ENCODE measurements around the gene MAD1L1.
"Not testable (repeated sequence)": the region's sequence is repeated elsewhere in the genome, so short reads cannot be mapped to it uniquely, and the experiment has no call there.

MAD1L1 gene

DNA sequence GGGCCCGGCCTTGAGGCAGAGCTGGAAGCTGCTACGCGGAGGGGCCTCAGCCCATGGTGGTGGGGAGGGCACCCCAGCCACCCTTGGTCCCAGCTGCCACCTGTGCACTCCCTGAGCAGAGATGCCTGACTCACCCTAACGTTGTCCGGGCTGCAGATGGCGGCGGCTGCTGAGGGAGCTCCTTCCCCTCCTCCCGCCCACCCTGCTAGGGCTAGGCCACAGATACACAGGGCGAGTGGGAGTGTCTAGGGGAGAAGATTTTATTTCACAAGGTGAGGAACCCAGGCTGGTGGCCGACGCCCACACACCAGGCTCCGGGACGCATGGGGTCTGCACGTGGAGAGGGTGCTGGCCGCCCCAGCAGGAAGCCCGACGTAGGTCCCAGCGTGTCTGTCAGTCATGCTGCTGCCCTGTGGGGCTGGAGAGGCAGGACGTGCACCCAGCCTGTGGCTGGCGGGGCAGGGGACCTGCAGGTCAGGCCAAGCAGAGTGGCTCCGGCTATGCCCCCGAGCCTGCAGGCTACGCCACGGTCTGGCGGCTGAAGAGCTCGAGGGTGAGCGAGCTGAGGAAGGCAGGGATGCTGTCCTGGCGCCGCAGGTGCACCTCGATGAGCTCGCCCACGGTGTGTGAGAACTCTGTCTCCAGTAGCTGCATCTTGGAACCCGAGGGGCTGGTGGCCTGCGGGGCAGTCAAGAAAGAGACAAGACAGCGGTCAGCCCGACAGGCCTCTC is 417.0 kb downstream of the MAD1L1 start:
- not testable (repeated sequence) for DNase-seq

DNA sequence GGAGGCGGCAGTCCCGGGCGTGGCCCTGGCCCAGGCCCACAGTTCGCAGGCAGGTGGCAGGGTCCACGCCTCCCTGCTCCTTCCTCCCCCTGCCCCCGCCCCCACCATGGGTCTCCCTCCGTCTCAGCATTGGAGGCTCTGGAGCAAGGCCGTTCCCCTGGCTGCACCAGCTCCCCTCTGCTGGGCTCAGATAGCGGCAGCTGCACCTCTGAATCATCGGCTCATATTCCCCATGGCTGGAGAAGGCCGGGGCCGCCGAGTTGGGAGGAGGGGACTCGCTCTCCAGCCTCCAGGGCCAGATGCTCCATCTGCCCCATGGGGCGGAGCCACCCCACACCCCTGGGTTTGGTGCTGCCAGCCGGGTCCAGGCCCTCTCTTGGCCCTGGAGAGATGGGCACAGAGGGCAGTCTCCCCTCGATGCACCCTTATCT is 417.7 kb downstream of the MAD1L1 start:
- no peak for DNase-seq

DNA sequence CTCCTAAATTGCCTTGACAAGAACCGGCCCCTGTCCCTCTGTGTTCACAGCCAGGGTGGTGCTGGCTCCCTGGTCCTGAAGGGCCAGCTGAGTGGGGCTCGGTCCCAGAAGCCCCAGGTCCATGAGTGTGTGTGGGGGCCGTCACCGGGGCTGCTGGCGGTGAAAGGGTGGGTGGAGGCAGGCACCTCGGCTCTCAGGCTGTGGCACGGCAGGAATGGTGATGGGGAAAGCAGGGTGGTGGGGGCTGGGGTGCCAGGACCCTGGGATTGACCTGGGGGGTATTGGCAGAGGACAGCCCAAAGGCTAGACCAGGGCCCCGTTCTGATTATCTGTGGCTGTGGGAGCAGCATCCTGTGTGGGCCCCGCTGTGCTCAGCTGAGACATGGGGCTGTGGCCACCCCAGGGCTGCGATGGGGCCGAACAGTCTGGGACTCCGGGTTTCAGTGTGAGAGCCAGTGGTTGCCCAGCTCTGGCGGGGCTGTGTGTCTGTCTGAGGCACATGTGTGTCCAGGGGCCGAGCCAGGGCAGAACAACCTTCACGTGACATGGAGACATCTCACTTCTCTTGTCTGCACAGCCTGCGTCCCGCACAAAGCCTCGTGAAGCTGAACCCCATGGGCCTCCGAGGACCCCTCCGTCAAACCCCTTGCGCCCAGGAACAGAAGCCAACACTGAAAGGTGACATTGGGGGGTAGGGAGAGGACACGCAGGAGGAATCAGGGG is 418.5 kb downstream of the MAD1L1 start:
- no peak for DNase-seq

DNA sequence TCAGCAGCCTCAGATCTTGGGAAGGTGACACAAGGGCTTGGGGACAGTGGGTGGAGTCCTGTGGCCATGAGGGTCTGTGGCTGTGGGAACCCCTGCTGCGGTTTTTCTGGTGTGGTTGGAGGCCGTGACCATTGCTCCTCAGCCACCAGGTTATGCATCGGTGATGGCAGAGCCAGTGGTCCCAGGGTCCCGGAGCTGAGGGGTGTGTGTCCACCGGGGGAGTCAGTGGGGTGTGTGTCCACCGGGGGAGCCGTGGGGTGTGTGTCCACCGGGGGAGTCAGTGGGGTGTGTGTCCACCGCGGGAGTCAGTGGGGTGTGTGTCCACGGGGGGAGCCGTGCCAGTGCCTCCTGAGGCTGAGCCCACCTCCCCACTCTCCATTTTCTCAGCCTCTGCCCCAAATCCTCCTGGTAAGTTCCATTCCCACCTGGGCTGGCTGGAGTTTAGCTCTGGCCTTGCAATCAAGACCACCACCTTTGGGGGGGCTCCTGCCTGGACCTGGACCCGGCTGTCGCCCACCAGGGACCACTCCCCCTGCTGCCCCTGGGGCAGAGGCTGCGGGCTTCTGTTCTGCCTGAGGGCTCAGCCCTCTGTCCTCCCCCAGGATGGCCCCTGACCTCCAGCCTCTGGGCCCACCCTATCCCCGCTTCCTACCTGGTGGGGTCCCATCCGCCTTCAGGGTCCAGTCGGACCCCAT is 419.2 kb downstream of the MAD1L1 start:
- no peak for DNase-seq

DNA sequence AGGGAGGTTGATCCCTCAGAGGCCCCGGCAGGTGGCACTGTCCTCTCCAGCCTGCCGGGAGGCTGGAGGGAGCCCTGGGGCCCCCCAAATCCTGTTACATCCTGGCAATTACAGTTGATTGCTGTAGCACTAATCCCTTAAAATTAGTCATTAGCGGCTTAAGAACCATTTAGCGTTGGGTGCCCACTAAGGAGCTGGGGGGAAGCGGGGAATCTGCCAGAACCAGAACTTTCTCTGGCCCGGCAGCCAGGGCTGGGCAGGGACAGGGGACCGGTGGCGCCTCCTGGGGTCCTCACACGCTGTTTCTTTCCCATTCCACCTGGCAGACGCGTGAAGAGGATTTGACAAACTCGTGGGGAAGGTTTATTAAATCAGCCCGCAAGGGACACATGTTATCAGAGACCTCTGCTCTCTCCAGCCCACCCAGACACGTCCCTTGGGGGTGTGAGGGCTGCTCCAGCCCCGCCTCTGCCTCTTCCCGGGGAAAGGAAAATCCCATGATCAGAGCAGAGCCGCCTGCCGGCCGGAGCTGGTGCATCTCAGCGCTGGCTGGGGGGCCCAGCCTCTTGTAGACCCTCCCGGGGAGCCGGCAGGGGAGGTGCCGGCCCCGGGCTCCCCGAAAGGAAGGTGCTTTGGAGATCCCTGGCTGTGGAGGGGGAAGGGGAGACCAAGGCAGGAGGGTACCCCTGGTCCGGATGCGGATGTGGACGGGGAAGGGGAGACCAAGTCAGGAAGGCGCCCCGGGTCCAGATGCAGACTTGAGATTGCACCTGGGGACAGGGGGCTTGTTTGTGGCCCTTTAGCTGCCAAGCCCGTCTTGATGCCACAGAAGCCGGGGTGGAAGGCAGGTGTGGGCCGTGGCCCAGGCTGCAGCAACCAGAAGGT is 420.0 kb downstream of the MAD1L1 start:
- DNase-seq = no peak

DNA sequence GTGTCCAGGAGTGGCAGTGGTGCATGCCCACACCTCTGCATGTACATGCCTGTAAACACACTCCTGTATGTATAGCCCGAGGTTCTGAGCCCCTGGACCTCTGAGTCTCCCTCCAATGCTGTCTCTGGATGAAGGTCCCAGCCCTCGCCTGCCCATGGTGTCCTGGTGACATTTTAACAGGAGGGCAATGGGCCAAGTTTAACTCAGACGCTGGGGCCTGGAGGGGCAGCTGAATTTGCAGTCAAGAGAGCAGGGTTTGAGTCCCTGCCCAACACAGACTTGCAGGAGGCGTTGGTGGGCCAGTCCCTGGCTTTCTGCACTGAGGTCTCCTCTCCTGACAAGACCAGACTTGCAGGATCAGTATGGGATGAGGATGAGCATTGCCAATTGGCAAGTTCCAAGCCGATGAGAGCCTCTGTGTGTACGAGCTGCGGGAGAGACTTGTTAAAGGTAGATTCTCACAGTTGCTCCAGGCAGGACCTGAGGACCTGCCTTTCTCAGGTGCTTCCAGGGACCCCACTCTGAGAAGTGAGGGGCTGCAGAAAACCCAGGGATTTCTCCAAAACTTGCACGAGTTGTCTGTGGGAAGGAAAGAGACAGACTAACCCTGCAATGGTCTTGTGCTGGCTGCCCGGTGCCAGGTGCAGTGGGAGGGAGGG is 420.8 kb downstream of the MAD1L1 start:
- DNase-seq = no peak

DNA sequence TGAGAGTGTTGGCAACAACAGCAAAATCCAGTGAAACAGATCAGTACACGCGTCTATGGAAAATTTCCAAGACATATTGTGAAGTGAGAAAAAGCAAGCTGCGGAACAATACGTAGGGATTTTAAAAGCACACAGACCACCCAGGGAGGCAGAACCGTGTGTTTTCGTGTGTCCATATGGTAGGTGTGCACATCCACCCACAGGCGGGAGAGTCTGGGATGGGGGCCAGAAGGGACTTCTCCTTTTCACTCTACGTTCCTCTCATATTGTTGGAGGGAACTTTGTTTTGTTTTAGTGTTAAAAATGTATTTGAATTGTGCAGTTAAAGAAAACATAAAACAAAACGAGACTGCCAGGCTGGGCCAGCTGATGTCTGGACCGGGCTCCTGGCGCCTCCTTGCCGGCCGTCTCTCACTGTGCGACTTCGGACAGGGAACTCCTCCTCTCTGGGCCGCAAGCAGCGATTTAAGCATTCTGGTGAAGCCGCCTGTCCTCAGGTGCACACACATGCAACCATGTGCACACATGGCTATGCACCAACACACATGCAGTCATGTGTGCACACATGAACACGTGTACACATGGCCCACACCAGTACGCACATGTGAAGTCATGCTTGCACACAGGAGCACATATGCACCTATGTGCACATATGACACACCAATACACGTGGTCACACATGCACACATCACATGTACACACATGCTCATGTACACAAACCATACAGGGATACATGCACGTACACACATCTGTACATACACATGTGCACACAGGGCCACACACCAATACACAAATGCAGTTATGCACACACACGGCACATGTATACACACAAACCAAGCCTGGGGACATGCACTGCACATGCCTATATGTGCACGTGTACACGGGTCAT is 421.5 kb downstream of the MAD1L1 start:
- no peak for DNase-seq

DNA sequence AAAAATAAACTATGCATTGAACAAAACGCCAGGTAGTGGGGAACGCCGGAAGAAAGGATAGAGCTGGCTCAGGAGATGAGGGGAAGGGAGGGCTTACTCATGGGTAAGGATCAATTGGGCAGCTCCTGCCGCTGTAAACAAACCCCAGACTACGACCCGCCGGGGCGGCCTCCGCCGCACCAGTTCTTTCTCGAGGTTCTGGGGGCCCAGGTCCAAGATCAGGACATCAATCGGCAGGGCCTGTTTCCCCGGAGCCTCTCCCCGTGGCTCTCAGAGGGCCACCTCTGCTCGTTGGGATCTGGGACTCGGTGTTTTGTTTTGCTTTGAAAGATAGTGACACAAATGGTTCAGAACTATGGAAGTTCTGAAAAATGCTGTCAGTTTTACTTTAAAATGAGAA is 422.2 kb downstream of the MAD1L1 start:
- no peak for DNase-seq

DNA sequence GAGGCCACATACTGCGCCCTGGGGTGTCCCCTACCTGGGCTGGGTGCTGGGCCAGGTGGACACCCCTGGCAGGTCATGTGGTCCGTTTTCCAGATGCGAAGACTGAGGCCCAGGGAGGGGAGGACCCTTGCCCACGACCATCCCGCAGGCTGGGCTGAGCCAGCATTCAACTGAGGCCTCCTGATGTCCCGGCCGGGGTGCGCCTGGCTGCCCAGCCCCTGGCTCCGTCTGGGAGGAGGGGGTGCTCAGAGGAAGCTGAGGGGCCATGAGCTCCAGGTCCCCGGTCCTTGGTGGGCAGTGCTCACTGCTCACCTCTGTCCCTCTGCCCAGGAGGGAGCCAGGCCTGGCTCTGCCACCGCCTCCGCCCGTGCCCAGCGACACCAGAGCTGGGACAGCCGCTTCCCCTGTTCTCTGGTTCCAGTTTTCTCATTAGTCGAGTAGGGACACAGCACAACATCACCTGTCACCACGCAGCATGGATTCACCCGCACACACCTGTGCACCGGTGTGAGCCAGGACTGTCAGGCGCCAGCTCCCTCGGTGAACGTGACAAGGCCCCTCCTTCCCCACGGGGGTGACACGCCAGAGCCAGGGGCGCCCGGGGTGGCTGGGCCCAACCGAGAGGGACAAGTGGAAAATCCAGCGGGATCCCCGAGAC is 423.0 kb downstream of the MAD1L1 start:
- no peak for DNase-seq

DNA sequence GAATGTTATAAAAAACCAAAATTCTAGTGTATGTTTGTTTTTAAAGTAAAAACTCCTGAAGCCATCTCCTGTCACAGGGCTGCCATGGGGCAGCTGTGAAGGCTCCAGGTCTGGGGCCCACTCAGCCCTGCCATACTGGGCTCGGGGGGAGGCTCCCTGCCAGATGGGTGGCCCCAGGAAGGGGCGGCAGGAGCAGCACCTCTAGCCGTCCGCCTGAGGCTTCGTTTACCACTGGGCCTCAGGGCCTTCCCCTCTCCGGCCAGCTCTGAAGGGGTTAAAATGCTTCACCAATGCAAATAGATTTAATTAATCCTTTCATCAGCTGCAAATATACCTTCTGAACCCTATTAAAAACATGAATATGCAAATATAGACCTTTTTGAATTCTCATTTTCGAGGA is 423.7 kb downstream of the MAD1L1 start:
- DNase-seq = no peak

DNA sequence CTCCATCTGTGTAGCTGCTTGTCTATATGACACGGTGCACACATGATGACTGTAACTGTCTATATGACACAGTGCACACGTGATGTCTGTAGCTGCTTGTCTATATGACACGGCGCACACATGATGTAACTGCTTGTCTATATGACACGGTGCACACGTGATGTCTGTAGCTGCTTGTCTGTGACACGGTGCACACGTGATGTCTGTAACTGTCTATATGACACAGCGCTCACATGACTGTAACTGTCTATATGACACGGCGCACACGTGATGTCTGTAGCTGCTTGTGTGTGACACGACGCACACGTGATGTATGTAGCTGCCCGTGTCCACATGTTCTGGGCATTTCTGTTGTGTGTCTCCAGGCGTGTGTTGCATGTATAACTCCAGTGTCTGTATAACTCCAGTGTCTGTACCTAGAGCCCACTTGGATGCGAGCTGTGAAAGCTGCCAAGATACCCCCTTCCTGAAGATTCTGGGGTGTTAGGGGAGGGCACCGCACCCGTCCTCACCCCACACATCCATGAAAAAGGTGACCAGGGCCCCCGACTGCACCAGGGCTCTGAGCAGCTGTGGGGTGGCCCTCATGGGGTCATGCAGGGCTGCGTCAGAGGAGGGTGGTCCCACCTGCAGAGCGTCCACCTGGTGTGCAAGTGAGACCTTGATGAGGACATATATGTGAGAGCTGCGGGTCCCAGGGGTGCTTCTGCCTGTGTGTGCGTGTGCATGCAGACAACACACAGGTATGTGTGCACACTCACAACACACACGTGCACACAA is 424.7 kb downstream of the MAD1L1 start:
- no peak for DNase-seq

DNA sequence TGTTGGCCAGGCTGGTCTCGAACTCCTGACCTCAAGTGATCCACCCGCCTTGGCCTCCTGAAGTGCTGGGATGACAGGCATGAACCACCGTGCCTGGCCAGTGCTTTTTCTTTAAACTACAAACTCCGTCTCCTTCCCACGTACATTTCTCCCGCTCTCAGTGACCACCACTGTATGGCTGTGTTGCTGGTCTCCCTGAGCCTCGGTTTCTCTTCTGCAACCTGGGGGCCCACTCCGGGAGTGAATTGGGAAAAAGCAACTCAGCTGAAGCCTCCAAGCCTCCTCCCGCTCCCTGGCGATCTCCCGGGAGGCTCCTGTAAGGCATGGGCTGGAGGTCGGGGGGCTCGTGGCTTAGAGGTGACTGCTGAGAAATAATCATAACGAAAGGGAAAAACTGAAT is 426.4 kb downstream of the MAD1L1 start:
- no peak for DNase-seq

DNA sequence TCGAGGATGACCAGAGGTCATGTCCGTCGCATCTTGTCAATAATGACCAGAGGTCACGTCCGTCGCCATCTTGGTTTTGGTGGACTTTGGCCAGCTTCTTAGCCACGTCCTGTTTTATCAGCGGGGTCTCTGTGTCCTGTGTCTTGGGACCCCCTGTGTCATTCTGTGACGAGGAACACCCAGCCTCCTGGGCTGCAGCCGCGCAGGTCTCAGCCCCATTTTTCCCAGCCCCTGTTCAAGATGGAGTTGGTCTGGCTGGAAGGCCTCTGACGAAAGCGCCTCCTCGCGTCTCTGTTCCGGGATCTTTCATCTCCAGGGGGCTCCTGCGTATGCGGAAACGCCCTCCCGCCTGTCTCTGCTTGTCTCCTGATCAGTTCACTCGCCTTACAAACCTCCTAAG is 428.4 kb downstream of the MAD1L1 start:
- DNase-seq = no peak

DNA sequence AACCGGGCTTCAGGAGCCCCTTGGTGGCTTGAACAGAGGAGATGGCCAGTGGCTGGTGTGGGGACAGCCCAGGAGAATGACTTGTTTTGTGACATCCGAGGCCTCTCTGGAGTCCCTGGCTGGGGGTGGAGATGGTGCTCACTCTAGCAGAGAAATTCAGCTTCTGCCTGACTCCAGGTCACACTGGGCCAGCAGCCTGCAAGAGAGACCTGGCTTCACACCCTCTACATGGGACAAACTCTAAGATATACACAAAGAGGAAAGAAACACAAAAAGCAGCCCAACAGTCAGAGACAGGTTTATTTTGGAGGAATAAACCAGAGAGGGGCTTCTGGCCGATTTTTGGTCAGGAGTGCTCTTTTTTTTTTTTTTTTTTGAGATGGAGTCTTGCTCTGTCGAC is 429.8 kb downstream of the MAD1L1 start:
- no peak for DNase-seq

DNA sequence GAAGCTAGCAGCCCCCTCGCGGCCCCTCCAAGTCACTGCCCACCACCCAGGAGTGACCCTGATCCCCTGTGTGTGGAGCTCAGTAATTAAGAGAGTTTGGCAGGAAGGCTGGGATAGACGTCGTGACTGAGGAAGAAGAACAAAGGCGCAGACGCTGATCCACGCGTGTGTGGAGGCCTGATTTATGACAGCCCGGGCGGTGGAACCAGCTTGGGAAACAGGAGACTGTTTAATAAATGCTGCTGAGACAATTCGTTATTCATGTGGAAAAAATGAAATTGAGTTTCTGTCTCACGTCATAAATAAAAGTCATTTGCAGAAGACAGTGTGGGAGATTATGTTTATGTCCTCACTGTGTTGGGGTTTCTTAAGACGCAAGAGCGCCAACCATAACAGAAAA is 431.8 kb downstream of the MAD1L1 start:
- DNase-seq = no peak

DNA sequence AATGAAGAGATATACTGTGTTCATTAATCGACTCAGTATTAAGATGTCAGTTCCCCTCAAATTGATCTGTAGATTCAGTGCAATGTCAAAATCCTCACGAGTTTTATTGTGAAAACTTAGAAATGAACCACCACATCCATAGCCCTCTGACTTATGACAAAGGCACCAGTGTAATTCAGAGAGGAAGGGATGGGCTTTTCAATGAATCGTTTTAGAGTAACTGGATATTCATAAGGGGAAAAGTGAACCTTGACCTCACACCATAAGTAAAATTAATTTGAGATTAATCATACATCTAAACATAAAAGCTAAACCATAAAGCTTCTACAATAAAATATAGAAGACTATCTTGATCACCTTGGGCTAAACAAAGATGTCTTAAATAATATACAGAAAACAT is 434.6 kb downstream of the MAD1L1 start:
- DNase-seq = no peak

DNA sequence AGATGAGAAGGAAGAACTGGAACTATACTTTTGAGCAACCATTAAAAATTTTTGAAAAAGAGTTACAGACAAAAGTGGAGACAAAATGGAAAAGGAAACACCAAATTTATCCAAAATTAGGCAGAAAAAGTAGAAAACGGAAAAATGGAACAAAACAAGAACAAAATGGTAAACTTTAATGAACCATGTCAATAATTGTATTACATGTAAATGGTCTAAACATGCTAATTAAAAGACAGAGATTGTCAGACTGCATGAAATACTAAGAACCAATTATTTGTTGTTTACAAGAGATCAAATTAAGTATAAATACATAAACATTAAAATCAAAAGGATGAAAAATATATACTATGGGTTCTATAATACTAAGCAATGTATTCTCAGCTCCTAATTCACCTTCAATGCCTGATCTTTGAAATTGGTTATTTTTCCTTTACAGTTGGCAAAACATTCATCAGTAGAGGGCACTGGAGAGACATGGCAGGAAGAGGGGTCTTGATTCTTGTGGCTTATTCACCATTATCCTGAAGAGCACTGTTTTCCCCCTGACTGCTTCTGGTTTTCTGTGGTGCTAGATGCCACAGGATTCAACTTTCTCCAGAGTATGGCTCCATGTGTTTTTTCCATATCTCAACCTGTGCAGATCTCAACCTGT is 437.7 kb downstream of the MAD1L1 start:
- DNase-seq = no peak

DNA sequence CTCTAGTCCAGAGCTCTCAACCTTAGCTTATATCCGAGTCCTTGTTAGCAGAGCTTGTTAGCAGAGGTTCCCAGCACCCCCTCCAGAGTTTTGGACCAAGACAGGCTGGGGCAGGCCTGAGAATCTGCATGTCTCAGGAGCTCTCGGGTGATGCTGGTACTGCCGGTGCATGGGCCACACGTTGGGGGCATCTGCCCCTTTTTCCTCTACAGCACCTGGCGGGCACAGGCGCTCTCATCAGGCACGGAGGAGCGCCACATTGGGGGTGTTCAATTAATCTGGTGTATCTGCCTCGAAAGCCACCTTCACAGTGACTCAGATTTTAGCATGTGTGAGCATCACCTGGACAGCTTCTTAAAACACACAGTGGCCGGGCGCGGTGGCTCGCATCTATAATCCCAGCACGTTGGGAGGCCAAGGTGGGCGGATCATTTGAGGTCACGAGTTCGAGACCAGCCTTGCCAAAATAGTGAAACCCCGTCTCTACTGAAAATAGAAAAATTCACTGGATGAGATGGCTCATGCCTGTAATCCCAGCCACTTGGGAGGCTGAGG is 445.0 kb downstream of the MAD1L1 start:
- no peak for DNase-seq

DNA sequence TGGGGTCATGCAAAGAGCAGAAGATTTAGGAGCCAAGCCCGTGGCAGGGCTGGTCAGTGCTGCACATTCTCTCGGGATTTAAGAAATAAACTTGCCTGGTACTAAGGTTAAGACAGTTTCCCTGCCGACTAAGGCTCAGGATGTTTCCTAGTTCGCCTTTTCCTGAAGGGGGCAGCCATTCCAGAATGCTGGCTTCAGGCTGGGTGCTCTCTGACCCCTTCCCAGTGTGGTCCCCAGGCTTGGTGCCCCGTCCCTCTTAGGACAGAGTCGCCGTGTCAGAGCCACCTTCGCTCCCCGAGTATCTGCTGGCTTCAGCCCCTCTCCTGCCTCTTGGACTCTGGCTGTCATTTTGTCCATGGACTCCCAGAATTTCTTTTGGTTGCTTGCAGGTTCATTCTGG is 445.5 kb downstream of the MAD1L1 start:
- no peak for DNase-seq
